ENCODE data around the gene MCTP2.

MCTP2 gene

GRCh38 chr15:94280301-94280700 is 48.9 kb downstream of the MCTP2 start:
- Histone ChIP-seq H3K27me3 (ENCODE audit: control insufficient read depth in 1 of 2, insufficient read depth in 2 of 2, low read length in 2 of 2) (no peaks in the 10 kb centered on the region), H3K9ac (ENCODE audit: low read length in 2 of 2) (no peak overlapping the region), H3K36me3 (ENCODE audit: control insufficient read depth in 2 of 2, insufficient read depth in 2 of 2, low read length in 2 of 2) (no peaks in the 10 kb centered on the region), H3K4me3 (ENCODE audit: low read length in 2 of 2) (no peak overlapping the region), H3K9me3 (ENCODE audit: control insufficient read depth in 2 of 2, low read length in 2 of 2) (no peaks in the 10 kb centered on the region), H3K4me1 (ENCODE audit: control insufficient read depth, insufficient read depth, low read length) (no peaks in the 10 kb centered on the region), H3K27ac (ENCODE audit: low read length) (no peak overlapping the region)

- H3K9me3 ChIP-seq (ENCODE audit: control insufficient read depth in 2 of 2, low read length in 2 of 2) = no peaks in the 10 kb centered on the region
- no peak overlapping the region for H3K9ac ChIP-seq (ENCODE audit: low read length in 2 of 2)
- no peaks in the 10 kb centered on the region for H3K27me3 ChIP-seq (ENCODE audit: control insufficient read depth in 1 of 2, insufficient read depth in 2 of 2, low read length in 2 of 2)
- H3K27ac ChIP-seq (ENCODE audit: low read length) = no peak overlapping the region
- H3K4me3 ChIP-seq (ENCODE audit: low read length in 2 of 2) = no peak overlapping the region
- H3K4me1 ChIP-seq (ENCODE audit: control insufficient read depth, insufficient read depth, low read length) = no peaks in the 10 kb centered on the region
- no peaks in the 10 kb centered on the region for H3K36me3 ChIP-seq (ENCODE audit: control insufficient read depth in 2 of 2, insufficient read depth in 2 of 2, low read length in 2 of 2)
Observed at GRCh38 chr15:94282269-94283250, 51.2 kb downstream of the MCTP2 start.

GRCh38 chr15:94286583-94286982 is 55.2 kb downstream of the MCTP2 start:
- H3K27me3 ChIP-seq (ENCODE audit: control insufficient read depth in 1 of 2, insufficient read depth in 2 of 2, low read length in 2 of 2) = no peaks in the 10 kb centered on the region
- no peaks in the 10 kb centered on the region for H3K4me1 ChIP-seq (ENCODE audit: control insufficient read depth, insufficient read depth, low read length)
- no peaks in the 10 kb centered on the region for H3K36me3 ChIP-seq (ENCODE audit: control insufficient read depth in 2 of 2, insufficient read depth in 2 of 2, low read length in 2 of 2)
- no peak overlapping the region for H3K27ac ChIP-seq (ENCODE audit: low read length)
- no peak overlapping the region for H3K9ac ChIP-seq (ENCODE audit: low read length in 2 of 2)
- no peaks in the 10 kb centered on the region for H3K9me3 ChIP-seq (ENCODE audit: control insufficient read depth in 2 of 2, low read length in 2 of 2)
- no peak overlapping the region for H3K4me3 ChIP-seq (ENCODE audit: low read length in 2 of 2)

GRCh38 chr15:94287794-94288246 is 56.5 kb downstream of the MCTP2 start:
- Histone ChIP-seq H3K27me3 (ENCODE audit: control insufficient read depth in 1 of 2, insufficient read depth in 2 of 2, low read length in 2 of 2) (no peaks in the 10 kb centered on the region), H3K9me3 (ENCODE audit: control insufficient read depth in 2 of 2, low read length in 2 of 2) (no peaks in the 10 kb centered on the region), H3K36me3 (ENCODE audit: control insufficient read depth in 2 of 2, insufficient read depth in 2 of 2, low read length in 2 of 2) (no peaks in the 10 kb centered on the region), H3K4me1 (ENCODE audit: control insufficient read depth, insufficient read depth, low read length) (no peaks in the 10 kb centered on the region), H3K9ac (ENCODE audit: low read length in 2 of 2) (no peak overlapping the region), H3K27ac (ENCODE audit: low read length) (no peak overlapping the region), H3K4me3 (ENCODE audit: low read length in 2 of 2) (no peak overlapping the region)

GRCh38 chr15:94290730-94291129 is 59.4 kb downstream of the MCTP2 start:
- Histone ChIP-seq H3K27ac (ENCODE audit: low read length) (no peak overlapping the region), H3K4me1 (ENCODE audit: control insufficient read depth, insufficient read depth, low read length) (no peaks in the 10 kb centered on the region)

GRCh38 chr15:94293411-94294402 is 62.3 kb downstream of the MCTP2 start:
- no peaks in the 10 kb centered on the region for H3K36me3 ChIP-seq (ENCODE audit: control insufficient read depth in 2 of 2, insufficient read depth in 2 of 2, low read length in 2 of 2)
- H3K9me3 ChIP-seq (ENCODE audit: control insufficient read depth in 2 of 2, low read length in 2 of 2) = no peaks in the 10 kb centered on the region
- no peaks in the 10 kb centered on the region for H3K4me1 ChIP-seq (ENCODE audit: control insufficient read depth, insufficient read depth, low read length)
- no peak overlapping the region for H3K27ac ChIP-seq (ENCODE audit: low read length)
- no peak overlapping the region for H3K4me3 ChIP-seq (ENCODE audit: low read length in 2 of 2)
- no peak overlapping the region for H3K9ac ChIP-seq (ENCODE audit: low read length in 2 of 2)
- H3K27me3 ChIP-seq (ENCODE audit: control insufficient read depth in 1 of 2, insufficient read depth in 2 of 2, low read length in 2 of 2) = no peaks in the 10 kb centered on the region

More at GRCh38 chr15:94290730-94291129, 59.4 kb downstream of the MCTP2 start:
- H3K4me3 ChIP-seq (ENCODE audit: low read length in 2 of 2) = no peak overlapping the region
- H3K9me3 ChIP-seq (ENCODE audit: control insufficient read depth in 2 of 2, low read length in 2 of 2) = no peaks in the 10 kb centered on the region
- no peaks in the 10 kb centered on the region for H3K36me3 ChIP-seq (ENCODE audit: control insufficient read depth in 2 of 2, insufficient read depth in 2 of 2, low read length in 2 of 2)
- H3K9ac ChIP-seq (ENCODE audit: low read length in 2 of 2) = no peak overlapping the region
- no peaks in the 10 kb centered on the region for H3K27me3 ChIP-seq (ENCODE audit: control insufficient read depth in 1 of 2, insufficient read depth in 2 of 2, low read length in 2 of 2)

GRCh38 chr15:94294556-94294955 is 63.2 kb downstream of the MCTP2 start:
- Histone ChIP-seq H3K36me3 (ENCODE audit: control insufficient read depth in 2 of 2, insufficient read depth in 2 of 2, low read length in 2 of 2) (no peaks in the 10 kb centered on the region), H3K4me1 (ENCODE audit: control insufficient read depth, insufficient read depth, low read length) (no peaks in the 10 kb centered on the region), H3K4me3 (ENCODE audit: low read length in 2 of 2) (no peak overlapping the region), H3K9me3 (ENCODE audit: control insufficient read depth in 2 of 2, low read length in 2 of 2) (no peaks in the 10 kb centered on the region), H3K9ac (ENCODE audit: low read length in 2 of 2) (no peak overlapping the region), H3K27ac (ENCODE audit: low read length) (no peak overlapping the region), H3K27me3 (ENCODE audit: control insufficient read depth in 1 of 2, insufficient read depth in 2 of 2, low read length in 2 of 2) (no peaks in the 10 kb centered on the region)

DNA sequence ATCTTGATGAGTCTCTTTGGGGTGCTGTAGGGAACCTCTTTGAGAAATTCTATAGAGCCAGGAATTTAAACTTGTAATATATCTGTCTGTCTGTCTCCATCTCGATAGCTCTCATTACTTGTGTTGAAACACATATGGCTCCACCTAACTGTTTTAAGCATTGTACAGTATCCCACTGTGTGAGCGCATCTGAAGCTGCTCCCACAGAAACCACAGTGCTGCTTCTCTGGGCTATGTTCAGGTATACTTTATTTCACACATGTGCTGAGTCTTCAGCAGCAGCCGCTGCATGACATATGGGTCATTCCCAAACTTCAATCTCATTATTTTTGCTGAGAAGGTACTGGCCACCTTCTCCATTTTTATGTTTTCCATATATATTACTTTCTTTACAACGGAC is 63.9 kb downstream of the MCTP2 start:
- Histone ChIP-seq H3K36me3 (ENCODE audit: control insufficient read depth in 2 of 2, insufficient read depth in 2 of 2, low read length in 2 of 2) (no peaks in the 10 kb centered on the region), H3K27ac (ENCODE audit: low read length) (no peak overlapping the region), H3K9me3 (ENCODE audit: control insufficient read depth in 2 of 2, low read length in 2 of 2) (no peaks in the 10 kb centered on the region), H3K4me1 (ENCODE audit: control insufficient read depth, insufficient read depth, low read length) (no peaks in the 10 kb centered on the region), H3K4me3 (ENCODE audit: low read length in 2 of 2) (no peak overlapping the region), H3K9ac (ENCODE audit: low read length in 2 of 2) (no peak overlapping the region), H3K27me3 (ENCODE audit: control insufficient read depth in 1 of 2, insufficient read depth in 2 of 2, low read length in 2 of 2) (no peaks in the 10 kb centered on the region)

GRCh38 chr15:94296717-94297116 is 65.4 kb downstream of the MCTP2 start:
- H3K9me3 ChIP-seq (ENCODE audit: control insufficient read depth in 2 of 2, low read length in 2 of 2) = no peaks in the 10 kb centered on the region
- H3K27me3 ChIP-seq (ENCODE audit: control insufficient read depth in 1 of 2, insufficient read depth in 2 of 2, low read length in 2 of 2) = no peaks in the 10 kb centered on the region
- H3K9ac ChIP-seq (ENCODE audit: low read length in 2 of 2) = no peak overlapping the region
- H3K4me3 ChIP-seq (ENCODE audit: low read length in 2 of 2) = no peak overlapping the region
- H3K36me3 ChIP-seq (ENCODE audit: control insufficient read depth in 2 of 2, insufficient read depth in 2 of 2, low read length in 2 of 2) = no peaks in the 10 kb centered on the region
- H3K27ac ChIP-seq (ENCODE audit: low read length) = no peak overlapping the region
- no peaks in the 10 kb centered on the region for H3K4me1 ChIP-seq (ENCODE audit: control insufficient read depth, insufficient read depth, low read length)

DNA sequence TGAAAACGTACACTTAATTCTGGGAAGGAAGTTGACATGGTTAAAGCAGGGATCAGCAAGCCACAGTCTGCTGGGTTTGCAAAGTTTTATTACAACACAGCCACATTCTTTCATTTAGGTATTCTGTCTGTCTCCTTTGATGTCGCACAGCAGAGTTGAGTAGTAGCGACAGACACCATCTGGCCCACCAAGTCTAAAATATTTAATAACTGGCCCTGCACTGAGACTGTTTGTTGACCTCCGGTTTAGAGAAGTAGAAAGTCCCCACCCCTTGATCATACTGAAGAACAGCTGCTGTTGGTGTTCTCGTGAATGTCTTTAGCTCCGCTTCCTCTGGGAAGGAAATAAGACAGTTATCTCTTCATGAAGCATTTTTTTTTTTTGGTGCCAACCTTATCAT is 66.2 kb downstream of the MCTP2 start:
- no peak overlapping the region for H3K4me3 ChIP-seq (ENCODE audit: low read length in 2 of 2)
- H3K9me3 ChIP-seq (ENCODE audit: control insufficient read depth in 2 of 2, low read length in 2 of 2) = no peaks in the 10 kb centered on the region
- no peaks in the 10 kb centered on the region for H3K27me3 ChIP-seq (ENCODE audit: control insufficient read depth in 1 of 2, insufficient read depth in 2 of 2, low read length in 2 of 2)
- no peaks in the 10 kb centered on the region for H3K4me1 ChIP-seq (ENCODE audit: control insufficient read depth, insufficient read depth, low read length)
- no peak overlapping the region for H3K27ac ChIP-seq (ENCODE audit: low read length)
- no peak overlapping the region for H3K9ac ChIP-seq (ENCODE audit: low read length in 2 of 2)
- no peaks in the 10 kb centered on the region for H3K36me3 ChIP-seq (ENCODE audit: control insufficient read depth in 2 of 2, insufficient read depth in 2 of 2, low read length in 2 of 2)
